ENCODE measurements around the gene CERK.
"Not testable (repeated sequence)": the region's sequence is repeated elsewhere in the genome, so short reads cannot be mapped to it uniquely, and the experiment has no call there.

CERK gene

GRCh38 chr22:46737976-46738646, at the start of gene CERK:
Gene CERK, minus strand, starts transcription at chr22:46738252. Its CDS starts 104 bp downstream, at chr22:46738148.
- TF ChIP-seq GATA1 (IDR thresholded peaks at IDR 0.05; ENCODE audit: low read depth, low read length), result no peak
- peak; percentile 24 for TF ChIP-seq POLR2A (IDR thresholded peaks at IDR 0.05; ENCODE audit: low read length)
- peak in 1 of 2 experiments; percentile 32 for DNase-seq

DNA sequence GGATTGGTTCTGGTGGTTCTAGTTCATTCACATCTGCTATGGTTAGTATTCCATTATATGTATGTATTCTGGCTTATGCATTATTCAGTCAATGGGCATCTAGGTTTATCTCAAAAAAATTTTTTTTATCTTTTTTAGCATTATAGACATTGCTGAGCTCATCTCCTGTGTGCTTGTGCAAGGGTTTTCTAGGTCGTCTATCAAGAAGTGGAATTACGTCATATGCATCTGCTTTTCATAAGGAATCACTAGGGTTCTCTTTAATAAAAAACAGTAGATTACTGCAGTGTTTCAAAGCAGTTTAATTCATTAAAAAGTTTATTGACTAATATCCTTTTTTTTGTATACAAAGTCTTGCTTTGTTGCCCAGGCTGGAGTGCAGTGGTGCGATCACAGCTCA, 45.7 kb upstream of the CERK start:
- no peak for DNase-seq
- no peak for TF ChIP-seq GATA1 (IDR thresholded peaks at IDR 0.05; ENCODE audit: low read depth, low read length)
- no peak for TF ChIP-seq POLR2A (IDR thresholded peaks at IDR 0.05; ENCODE audit: low read length)

DNA sequence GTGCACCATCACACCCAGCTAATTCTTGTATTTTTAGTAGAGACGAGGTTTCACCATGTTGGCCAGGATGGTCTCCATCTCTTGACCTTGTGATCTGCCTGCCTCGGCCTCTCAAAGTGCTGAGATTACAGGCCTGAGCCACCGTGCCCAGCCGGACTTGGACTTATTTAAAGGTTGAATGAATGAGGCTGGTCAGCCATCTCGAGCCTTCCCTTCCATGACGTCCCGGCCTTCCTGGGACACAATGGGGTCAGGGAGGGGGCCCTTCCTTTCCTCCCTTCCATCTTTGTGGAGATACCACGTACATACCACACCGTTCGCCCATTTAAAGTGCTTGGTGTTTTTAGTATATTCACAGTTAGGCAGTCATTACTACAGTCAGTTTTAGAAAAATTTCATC, 44.1 kb upstream of the CERK start:
- not testable (repeated sequence) for DNase-seq

- no peak for TF ChIP-seq POLR2A (IDR thresholded peaks at IDR 0.05; ENCODE audit: low read length)
- no peak for TF ChIP-seq GATA1 (IDR thresholded peaks at IDR 0.05; ENCODE audit: low read depth, low read length)
- no peak for DNase-seq
These were observed 43.2 kb upstream of the CERK start for GRCh38 chr22:46781291-46781690.

GRCh38 chr22:46780453-46780852, 42.4 kb upstream of the CERK start:
- TF ChIP-seq GATA1 (IDR thresholded peaks at IDR 0.05; ENCODE audit: low read depth, low read length), result no peak
- no peak for TF ChIP-seq POLR2A (IDR thresholded peaks at IDR 0.05; ENCODE audit: low read length)

DNA sequence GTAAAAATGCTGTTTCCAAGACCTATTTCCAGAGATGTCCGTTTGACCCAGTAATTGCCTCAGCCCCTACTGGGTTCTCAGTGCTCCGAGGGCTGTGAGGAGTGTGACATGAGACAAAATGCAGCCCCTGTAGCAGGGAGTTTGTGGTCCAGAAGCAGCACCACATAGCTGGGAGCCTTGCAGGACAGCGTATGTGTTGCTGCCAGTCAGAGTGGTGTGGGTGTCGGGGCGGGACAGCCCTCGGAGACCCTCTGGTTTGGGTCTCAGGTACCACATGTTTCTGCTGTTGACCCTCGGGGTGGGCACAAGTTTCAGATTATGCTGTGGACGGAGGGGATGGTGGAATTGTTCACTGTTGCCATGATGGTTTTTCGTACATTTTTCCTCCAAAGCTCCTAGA, 41.6 kb upstream of the CERK start:
- no peak for TF ChIP-seq POLR2A (IDR thresholded peaks at IDR 0.05; ENCODE audit: low read length)
- TF ChIP-seq GATA1 (IDR thresholded peaks at IDR 0.05; ENCODE audit: low read depth, low read length), result no peak
- DNase-seq, result no peak

More at GRCh38 chr22:46780453-46780852, 42.4 kb upstream of the CERK start:
- DNase-seq, result no peak

DNA sequence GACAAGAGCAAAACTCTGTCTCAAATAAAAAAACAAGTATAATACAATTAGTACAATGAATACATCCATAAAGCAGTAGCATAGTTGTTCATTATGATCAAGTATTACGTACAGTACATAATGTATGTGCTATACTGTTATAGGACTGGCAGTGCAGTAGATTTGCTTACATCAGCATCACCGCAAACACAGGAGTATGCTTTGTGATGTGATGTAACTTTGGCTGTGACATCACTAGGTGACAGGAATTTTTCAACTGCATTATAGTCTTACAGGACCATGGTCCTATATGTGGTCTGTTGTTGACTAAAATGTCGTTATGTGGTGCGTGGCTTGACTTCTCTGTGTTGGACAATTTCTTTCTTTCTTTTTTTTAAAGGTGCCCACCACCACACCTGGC, 41.0 kb upstream of the CERK start:
- DNase-seq, result no peak
- TF ChIP-seq GATA1 (IDR thresholded peaks at IDR 0.05; ENCODE audit: low read depth, low read length), result no peak
- TF ChIP-seq POLR2A (IDR thresholded peaks at IDR 0.05; ENCODE audit: low read length), result no peak

GRCh38 chr22:46777609-46777970, 39.5 kb upstream of the CERK start:
- DNase-seq, result peak in 1 of 2 experiments; percentile 39

DNA sequence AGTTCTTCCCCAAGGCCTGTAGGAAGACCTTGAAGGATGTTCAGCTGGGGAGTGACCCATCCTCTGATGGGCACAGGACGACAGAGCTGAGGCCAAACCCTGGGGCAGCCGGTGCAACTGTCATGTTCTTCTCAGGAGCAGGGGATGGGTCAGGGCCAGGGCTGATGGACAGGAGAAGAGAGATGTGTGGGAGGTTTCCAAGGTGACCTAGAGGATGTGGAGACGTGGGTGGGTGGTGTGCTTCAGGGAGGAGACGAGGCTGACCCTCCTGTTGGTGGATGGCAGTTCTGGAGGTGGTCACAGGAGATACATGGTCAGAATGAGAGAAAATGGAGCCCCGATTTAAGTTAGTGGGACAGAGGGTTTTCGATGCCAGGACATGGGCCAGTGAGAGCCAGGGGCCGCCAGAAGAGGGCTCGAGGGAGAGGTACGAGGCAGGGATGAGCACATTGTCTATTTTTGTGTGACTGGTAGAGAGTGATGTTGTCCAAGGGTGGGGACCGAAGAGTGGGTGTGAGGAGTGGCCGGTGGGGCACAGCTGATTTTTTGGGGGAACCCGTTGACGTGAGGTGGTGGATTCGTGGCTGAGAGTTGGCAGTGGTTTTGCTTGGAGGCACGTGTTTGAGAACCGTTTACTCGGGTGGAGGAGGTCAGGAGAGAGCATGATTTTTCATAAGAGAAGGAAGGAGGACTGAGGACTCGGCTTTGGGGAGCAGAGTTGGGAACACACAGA, 39.0 kb upstream of the CERK start:
- no peak for TF ChIP-seq GATA1 (IDR thresholded peaks at IDR 0.05; ENCODE audit: low read depth, low read length)
- TF ChIP-seq POLR2A (IDR thresholded peaks at IDR 0.05; ENCODE audit: low read length), result no peak

More at GRCh38 chr22:46777609-46777970, 39.5 kb upstream of the CERK start:
- TF ChIP-seq GATA1 (IDR thresholded peaks at IDR 0.05; ENCODE audit: low read depth, low read length) (no peak), POLR2A (IDR thresholded peaks at IDR 0.05; ENCODE audit: low read length) (no peak)

GRCh38 chr22:46775850-46776826, 38.1 kb upstream of the CERK start:
- DNase-seq, result no peak
- no peak for TF ChIP-seq GATA1 (IDR thresholded peaks at IDR 0.05; ENCODE audit: low read depth, low read length)
- TF ChIP-seq POLR2A (IDR thresholded peaks at IDR 0.05; ENCODE audit: low read length), result no peak

More for the DNA sequence above, 39.0 kb upstream of the CERK start:
- DNase-seq, result no peak

GRCh38 chr22:46774980-46775849, 37.2 kb upstream of the CERK start:
- DNase-seq, result no peak
- TF ChIP-seq GATA1 (IDR thresholded peaks at IDR 0.05; ENCODE audit: low read depth, low read length), result no peak
- no peak for TF ChIP-seq POLR2A (IDR thresholded peaks at IDR 0.05; ENCODE audit: low read length)

- no peak for DNase-seq
These were observed 36.4 kb upstream of the CERK start for GRCh38 chr22:46774253-46774979.

More at GRCh38 chr22:46774253-46774979, 36.4 kb upstream of the CERK start:
- TF ChIP-seq POLR2A (IDR thresholded peaks at IDR 0.05; ENCODE audit: low read length), result no peak
- TF ChIP-seq GATA1 (IDR thresholded peaks at IDR 0.05; ENCODE audit: low read depth, low read length), result no peak
